Hepatocyte (in vitro differentiated cells): ENCODE data around the gene ZIC1. TPM values are rescaled to one million over a fixed set of nuclear protein-coding genes. Genes with fewer than 3 reads are reported as not detected.

ENCODE experiments used
- DNase-seq: peaks from one replicate; pipeline ENCODE4 v3.0.0-alpha.2; 2016; ENCODE audit warnings: low spot score
- H2AFZ ChIP-seq: fragments of 200-600 bp; sonication (generic); 2 replicates; pipeline ENCODE4 v1.6.0; 2016; ENCODE audit warnings: antibody characterized with exemption, mild to moderate bottlenecking
- H3K27ac ChIP-seq: fragments of 200-600 bp; sonication (generic); 2 replicates; pipeline ENCODE4 v1.5.1; 2016; ENCODE audit warnings: mild to moderate bottlenecking
- H3K27me3 ChIP-seq: fragments of 200-600 bp; sonication (generic); 2 replicates; pipeline ENCODE4 v1.6.1; 2016
- H3K36me3 ChIP-seq: fragments of 200-600 bp; sonication (generic); replicated peaks from 2 replicates; pipeline ENCODE4 v1.5.1; 2016; ENCODE audit warnings: low read depth; ENCODE audit not compliant: insufficient read depth
- H3K4me1 ChIP-seq: fragments of 200-600 bp; sonication (generic); 2 replicates; pipeline ENCODE4 v1.5.1; 2016; ENCODE audit warnings: mild to moderate bottlenecking, moderate library complexity; ENCODE audit not compliant: insufficient read depth
- H3K4me2 ChIP-seq: fragments of 200-600 bp; sonication (generic); 2 replicates; pipeline ENCODE4 v1.6.0; 2016
- H3K4me3 ChIP-seq: fragments of 200-600 bp; sonication (generic); 2 replicates; pipeline ENCODE4 v1.5.1; 2016; ENCODE audit warnings: mild to moderate bottlenecking
- H3K79me2 ChIP-seq: fragments of 200-600 bp; sonication (generic); 2 replicates; pipeline ENCODE4 v1.6.0; 2017; ENCODE audit warnings: mild to moderate bottlenecking
- H3K9me2 ChIP-seq: fragments of 200-600 bp; sonication (generic); replicated peaks from 2 replicates; pipeline ENCODE4 v1.6.0; 2017; ENCODE audit warnings: mild to moderate bottlenecking; ENCODE audit not compliant: insufficient read depth
- H3K9me3 ChIP-seq: fragments of 200-600 bp; sonication (generic); 2 replicates; pipeline ENCODE4 v1.5.1; 2016; ENCODE audit warnings: low read depth, mild to moderate bottlenecking
- H4K20me1 ChIP-seq: fragments of 200-600 bp; sonication (generic); 2 replicates; pipeline ENCODE4 v1.6.0; 2016; ENCODE audit warnings: mild to moderate bottlenecking; ENCODE audit not compliant: insufficient read depth, poor library complexity, severe bottlenecking
- CTCF ChIP-seq: fragments of 200-600 bp; sonication (generic); IDR thresholded peaks from 2 replicates; pipeline ENCODE4 v1.5.1; 2016; ENCODE audit warnings: antibody characterized with exemption, mild to moderate bottlenecking; ENCODE audit not compliant: poor library complexity
- EZH2 ChIP-seq: fragments of 200-600 bp; sonication (generic); IDR thresholded peaks from 2 replicates; pipeline ENCODE4 v1.6.1; 2016; ENCODE audit warnings: antibody characterized with exemption, mild to moderate bottlenecking, borderline replicate concordance
- EZH2phosphoT487 ChIP-seq: fragments of 200-600 bp; sonication (generic); IDR thresholded peaks from one replicate; pipeline ENCODE4 v1.6.1; 2018; ENCODE audit warnings: antibody characterized with exemption, mild to moderate bottlenecking, low read depth, moderate library complexity; ENCODE audit not compliant: unreplicated experiment, severe bottlenecking
- whole genome bisulfite sequencing: methylation state at CpG from one replicate; pipeline ENCODE4 v1.1.6; 2016; ENCODE audit warnings: low lambda C conversion rate; ENCODE audit errors: missing lambda C conversion rate; 5-methylcytosine and 5-hydroxymethylcytosine counted together
- polyA plus RNA-seq: library from polyadenylated mRNA; unstranded; fragments of >200 nt; fragmentation: Nextera tagmentation; extraction: Ambion mirVana; gene quantifications from 2 replicates; pipeline ENCODE4 v1.2.1, GENCODE V29; 2016
- total RNA-seq: library from RNA; depleted of rRNA; stranded (reverse); fragments of >200 nt; gene quantifications from 2 replicates; pipeline ENCODE4 v1.2.3, GENCODE V29; 2014

ZIC1 gene
- total and polyA plus RNA-seq, 2 experiments from 2014 or later: 0.10 TPM; not detected in 1

GRCh38 chr3:147419781-147420224, 10.6 kb downstream of the ZIC1 start:
- whole genome bisulfite sequencing: 15% methylated on average over 10 of the region's 10 CpGs
- Histone ChIP-seq H3K4me1 (no peaks in the 10 kb centered on the region), H3K9me2 (no peaks in the 10 kb centered on the region), H3K27me3 (peaks cover 100% of the 10 kb centered on the region), H3K36me3 (no peaks in the 10 kb centered on the region), H3K27ac (no peak overlapping the region), H2AFZ (peak overlapping the region; percentile 29), H3K9me3 (no peaks in the 10 kb centered on the region), H3K4me2 (peak overlapping the region; percentile 85), H4K20me1 (no peaks in the 10 kb centered on the region), H3K4me3 (no peak overlapping the region), H3K79me2 (no peaks in the 10 kb centered on the region)
- DNase-seq: no peak
- no peak for TF ChIP-seq EZH2phosphoT487
- peak; percentile 79 for TF ChIP-seq EZH2
- TF ChIP-seq CTCF: no peak

- H3K4me2 ChIP-seq: no peak overlapping the region
- no peaks in the 10 kb centered on the region for H3K4me1 ChIP-seq
- no peak for DNase-seq
- TF ChIP-seq EZH2 (no peak), EZH2phosphoT487 (peak; percentile 19)
- no peaks in the 10 kb centered on the region for H3K9me2 ChIP-seq
- no peak overlapping the region for H3K27ac ChIP-seq
- H3K36me3 ChIP-seq: no peaks in the 10 kb centered on the region
- peaks cover 100% of the 10 kb centered on the region for H3K27me3 ChIP-seq
- WGBS: 8% methylated on average over 26 of the region's 32 CpGs
- no peaks in the 10 kb centered on the region for H3K79me2 ChIP-seq
- H3K4me3 ChIP-seq: no peak overlapping the region
- H2AFZ ChIP-seq: no peak overlapping the region
- H4K20me1 ChIP-seq: no peaks in the 10 kb centered on the region
- no peaks in the 10 kb centered on the region for H3K9me3 ChIP-seq
Observed at GRCh38 chr3:147420353-147421183, 11.4 kb downstream of the ZIC1 start.

- peaks cover 100% of the 10 kb centered on the region for H3K27me3 ChIP-seq
- H3K36me3 ChIP-seq: no peaks in the 10 kb centered on the region
- peak overlapping the region; percentile 35 for H2AFZ ChIP-seq
- H3K4me2 ChIP-seq: peak overlapping the region; percentile 62
- DNase-seq: no peak
- H3K9me2 ChIP-seq: no peaks in the 10 kb centered on the region
- H3K4me1 ChIP-seq: no peaks in the 10 kb centered on the region
- TF ChIP-seq EZH2: peak; percentile 88
- TF ChIP-seq EZH2phosphoT487: peak; percentile 59
- TF ChIP-seq CTCF: no peak
- H4K20me1 ChIP-seq: no peaks in the 10 kb centered on the region
- H3K9me3 ChIP-seq: no peaks in the 10 kb centered on the region
- no peaks in the 10 kb centered on the region for H3K79me2 ChIP-seq
- H3K27ac ChIP-seq: no peak overlapping the region
- 2% methylated on average over 41 of the region's 53 CpGs for WGBS
- no peak overlapping the region for H3K4me3 ChIP-seq
Observed at GRCh38 chr3:147421184-147421912, 12.2 kb downstream of the ZIC1 start.

- Histone ChIP-seq H3K9me3 (no peaks in the 10 kb centered on the region), H2AFZ (no peak overlapping the region), H3K27ac (no peak overlapping the region), H3K36me3 (no peaks in the 10 kb centered on the region), H4K20me1 (no peaks in the 10 kb centered on the region), H3K9me2 (no peaks in the 10 kb centered on the region), H3K4me3 (no peak overlapping the region), H3K27me3 (peaks cover 99% of the 10 kb centered on the region), H3K4me1 (no peaks in the 10 kb centered on the region), H3K4me2 (no peak overlapping the region), H3K79me2 (no peaks in the 10 kb centered on the region)
- DNase-seq: no peak
- no peak for TF ChIP-seq EZH2
- 8% methylated on average over 15 of the region's 15 CpGs for WGBS
Observed at GRCh38 chr3:147422196-147422595, 13.0 kb downstream of the ZIC1 start.
